ENCODE data around the gene KCNG4.
"Not testable (repeated sequence)": the region's sequence is repeated elsewhere in the genome, so short reads cannot be mapped to it uniquely, and the experiment has no call there.

The KCNG4 gene

GRCh38 chr16:84209989-84210388 lies 29.8 kb downstream of the KCNG4 start:
- Mint-ChIP-seq H3K4me1 (no peaks in the 10 kb centered on the region), H3K4me3 (no peak overlapping the region), H3K27ac (no peak overlapping the region), H3K36me3 (no peaks in the 10 kb centered on the region), H3K9me3 (no peaks in the 10 kb centered on the region)
- DNase-seq (ENCODE audit: low spot score in 2 of 2) (no peak), ATAC-seq (no peak)

- no peaks in the 10 kb centered on the region for H3K4me1 Mint-ChIP-seq
- no peaks in the 10 kb centered on the region for H3K36me3 Mint-ChIP-seq
- DNase-seq (ENCODE audit: low spot score in 2 of 2) = no peak
- no peaks in the 10 kb centered on the region for H3K9me3 Mint-ChIP-seq
- H3K27ac Mint-ChIP-seq = no peak overlapping the region
- ATAC-seq = no peak
- no peak overlapping the region for H3K4me3 Mint-ChIP-seq
Measured at GRCh38 chr16:84207879-84208278, 31.9 kb downstream of the KCNG4 start.

GRCh38 chr16:84207251-84207650 lies 32.6 kb downstream of the KCNG4 start:
- H3K9me3 Mint-ChIP-seq = no peaks in the 10 kb centered on the region
- H3K4me3 Mint-ChIP-seq = no peak overlapping the region
- DNase-seq (ENCODE audit: low spot score in 2 of 2) (no peak), ATAC-seq (no peak)
- no peaks in the 10 kb centered on the region for H3K36me3 Mint-ChIP-seq
- no peaks in the 10 kb centered on the region for H3K4me1 Mint-ChIP-seq
- H3K27ac Mint-ChIP-seq = no peak overlapping the region

- no peak overlapping the region for H3K27ac Mint-ChIP-seq
- peak; percentile 28 for ATAC-seq
- no peaks in the 10 kb centered on the region for H3K9me3 Mint-ChIP-seq
- no peak overlapping the region for H3K4me3 Mint-ChIP-seq
- H3K4me1 Mint-ChIP-seq = no peaks in the 10 kb centered on the region
- no peaks in the 10 kb centered on the region for H3K36me3 Mint-ChIP-seq
- no peak for DNase-seq (ENCODE audit: low spot score in 2 of 2)
Measured at GRCh38 chr16:84205976-84206691, 33.7 kb downstream of the KCNG4 start.

GRCh38 chr16:84205123-84205522 lies 34.7 kb downstream of the KCNG4 start:
- DNase-seq (ENCODE audit: low spot score in 2 of 2); H3K36me3 Mint-ChIP-seq; H3K27ac Mint-ChIP-seq; H3K4me3 Mint-ChIP-seq; H3K9me3 Mint-ChIP-seq; H3K4me1 Mint-ChIP-seq; ATAC-seq: not testable (repeated sequence)

GRCh38 chr16:84204551-84204950 lies 35.3 kb downstream of the KCNG4 start:
- not testable (repeated sequence) for H3K9me3 Mint-ChIP-seq; DNase-seq (ENCODE audit: low spot score in 2 of 2); H3K27ac Mint-ChIP-seq; H3K4me3 Mint-ChIP-seq; H3K4me1 Mint-ChIP-seq; H3K36me3 Mint-ChIP-seq; ATAC-seq

GRCh38 chr16:84199861-84200260 lies 40.0 kb downstream of the KCNG4 start:
- Mint-ChIP-seq H3K27ac (no peak overlapping the region), H3K4me1 (no peaks in the 10 kb centered on the region), H3K4me3 (no peak overlapping the region), H3K9me3 (no peaks in the 10 kb centered on the region), H3K36me3 (no peaks in the 10 kb centered on the region)
- no peak for DNase-seq (ENCODE audit: low spot score in 2 of 2)
- no peak for ATAC-seq

GRCh38 chr16:84199097-84199496 lies 40.7 kb downstream of the KCNG4 start:
- no peaks in the 10 kb centered on the region for H3K36me3 Mint-ChIP-seq
- no peak for DNase-seq (ENCODE audit: low spot score in 2 of 2)
- H3K4me1 Mint-ChIP-seq = peaks cover 7% of the 10 kb centered on the region
- no peak overlapping the region for H3K27ac Mint-ChIP-seq
- H3K9me3 Mint-ChIP-seq = no peaks in the 10 kb centered on the region
- H3K4me3 Mint-ChIP-seq = no peak overlapping the region
- no peak for ATAC-seq

GRCh38 chr16:84198401-84198800 lies 41.4 kb downstream of the KCNG4 start:
- H3K4me1 Mint-ChIP-seq = peaks cover 14% of the 10 kb centered on the region
- H3K27ac Mint-ChIP-seq = no peak overlapping the region
- no peak for DNase-seq (ENCODE audit: low spot score in 2 of 2)
- ATAC-seq = no peak
- H3K9me3 Mint-ChIP-seq = no peaks in the 10 kb centered on the region
- no peak overlapping the region for H3K4me3 Mint-ChIP-seq
- no peaks in the 10 kb centered on the region for H3K36me3 Mint-ChIP-seq

- no peak overlapping the region for H3K4me3 Mint-ChIP-seq
- H3K36me3 Mint-ChIP-seq = no peaks in the 10 kb centered on the region
- no peak for ATAC-seq
- H3K9me3 Mint-ChIP-seq = no peaks in the 10 kb centered on the region
- DNase-seq (ENCODE audit: low spot score in 2 of 2) = no peak
- peaks cover 14% of the 10 kb centered on the region for H3K4me1 Mint-ChIP-seq
- no peak overlapping the region for H3K27ac Mint-ChIP-seq
Measured at GRCh38 chr16:84197466-84198128, 42.2 kb downstream of the KCNG4 start.

- H3K4me1 Mint-ChIP-seq = peaks cover 14% of the 10 kb centered on the region
- no peak overlapping the region for H3K4me3 Mint-ChIP-seq
- H3K9me3 Mint-ChIP-seq = no peaks in the 10 kb centered on the region
- H3K36me3 Mint-ChIP-seq = no peaks in the 10 kb centered on the region
- ATAC-seq = no peak
- DNase-seq (ENCODE audit: low spot score in 2 of 2) = no peak
- H3K27ac Mint-ChIP-seq = no peak overlapping the region
Measured at GRCh38 chr16:84196727-84197394, 43.0 kb downstream of the KCNG4 start.

GRCh38 chr16:84196101-84196500 lies 43.7 kb downstream of the KCNG4 start:
- DNase-seq (ENCODE audit: low spot score in 2 of 2) = no peak
- H3K9me3 Mint-ChIP-seq = no peaks in the 10 kb centered on the region
- H3K27ac Mint-ChIP-seq = no peak overlapping the region
- no peak overlapping the region for H3K4me3 Mint-ChIP-seq
- H3K4me1 Mint-ChIP-seq = peaks cover 14% of the 10 kb centered on the region
- no peaks in the 10 kb centered on the region for H3K36me3 Mint-ChIP-seq
- ATAC-seq = no peak

- no peak overlapping the region for H3K4me3 Mint-ChIP-seq
- ATAC-seq = no peak
- no peaks in the 10 kb centered on the region for H3K9me3 Mint-ChIP-seq
- peaks cover 14% of the 10 kb centered on the region for H3K4me1 Mint-ChIP-seq
- DNase-seq (ENCODE audit: low spot score in 2 of 2) = no peak
- no peaks in the 10 kb centered on the region for H3K36me3 Mint-ChIP-seq
- no peak overlapping the region for H3K27ac Mint-ChIP-seq
Measured at GRCh38 chr16:84195201-84196093, 44.4 kb downstream of the KCNG4 start.

- Mint-ChIP-seq H3K9me3 (no peaks in the 10 kb centered on the region), H3K36me3 (no peaks in the 10 kb centered on the region), H3K4me3 (peak overlapping the region; percentile 53), H3K4me1 (peaks cover 14% of the 10 kb centered on the region), H3K27ac (peak overlapping the region; percentile 23)
- peak; percentile 50 for ATAC-seq
- DNase-seq (ENCODE audit: low spot score in 2 of 2) = no peak
Measured at GRCh38 chr16:84194470-84195200, 45.2 kb downstream of the KCNG4 start.

All from stimulated activated effector memory CD8-positive, alpha-beta T cell treated with anti-CD3 and anti-CD28 coated beads, Interleukin-12 subunit alpha, Interleukin-12 subunit beta, amount 100 ng/mL, for 72 hours (primary cell).